ENCODE data around the gene BLCAP. TPM values are rescaled to one million over a fixed set of nuclear protein-coding genes. Genes with fewer than 3 reads are reported as not detected.

Gene BLCAP
- total and polyA plus RNA-seq, 2 of the 4 experiments (the other 2 are of a cell fraction), result 17.7 to 67.3 TPM

DNA sequence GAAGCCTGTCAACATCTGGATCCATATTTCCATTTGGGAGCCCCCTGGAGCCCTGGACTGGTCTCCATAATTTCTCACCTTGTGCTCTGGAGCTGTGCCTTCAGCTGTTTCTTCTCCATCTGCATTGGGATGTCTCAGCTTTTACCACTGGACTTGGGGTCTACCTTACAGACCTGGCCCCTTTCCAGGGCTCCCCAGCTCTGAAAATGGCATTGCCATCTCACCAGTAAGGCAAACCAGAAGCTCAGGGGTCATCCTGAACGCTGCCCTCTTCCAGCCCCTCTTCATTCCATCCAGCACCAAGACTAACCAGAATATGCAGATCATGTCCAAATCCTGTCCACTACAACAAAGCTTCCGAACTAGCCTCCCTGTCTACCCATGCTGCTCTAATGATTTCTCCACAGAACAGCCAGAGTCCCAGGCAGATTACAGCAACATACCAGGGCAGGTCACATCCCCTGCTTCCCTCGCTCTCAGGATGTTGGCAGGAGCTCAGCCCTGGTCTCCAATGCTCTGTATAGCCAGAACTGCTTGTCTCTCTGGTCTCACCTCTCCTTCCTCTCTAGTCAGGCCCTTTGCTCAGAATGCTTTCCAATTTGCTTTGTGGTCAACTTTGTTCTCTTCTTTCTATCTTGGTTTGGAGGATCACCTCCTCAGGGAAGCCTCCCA, 24.3 kb downstream of the BLCAP start:
- Histone ChIP-seq H2BK5ac (ENCODE audit: low read depth, low read length, poor library complexity, severe bottlenecking) (no peak overlapping the region), H3K9me1 (ENCODE audit: insufficient read depth, low read length) (peaks cover 17% of the 10 kb centered on the region), H3K4me3 (ENCODE audit: insufficient read depth, low read depth, low read length) (no peak overlapping the region), H3K27me3 (ENCODE audit: control insufficient read depth, insufficient read depth, low read length) (no peaks in the 10 kb centered on the region), H3K4ac (ENCODE audit: low read depth, low read length) (no peak overlapping the region), H2AK5ac (ENCODE audit: low read depth, low read length) (no peak overlapping the region), H4K8ac (ENCODE audit: low read depth in 2 of 2, low read length in 2 of 2) (no peak overlapping the region), H3K9me3 (ENCODE audit: control insufficient read depth, insufficient read depth, low read length) (no peaks in the 10 kb centered on the region), H2BK120ac (ENCODE audit: low read depth, low read length) (no peak overlapping the region), H2BK20ac (ENCODE audit: low read depth, low read length) (no peak overlapping the region), H3K14ac (replicated peaks; ENCODE audit: low read depth, low read length) (no peak overlapping the region), H4K5ac (ENCODE audit: low read depth, low read length) (no peak overlapping the region), H3K36me3 (ENCODE audit: control insufficient read depth, insufficient read depth, low read length) (no peaks in the 10 kb centered on the region), H3K9ac (ENCODE audit: low read depth, low read length) (no peak overlapping the region), H3K23ac (ENCODE audit: low read depth, low read length) (no peak overlapping the region), H4K91ac (ENCODE audit: insufficient read depth, low read depth, low read length) (no peak overlapping the region), H3K4me2 (ENCODE audit: low read depth, low read length) (no peak overlapping the region), H3K56ac (ENCODE audit: extremely low read depth, insufficient read depth, low read length) (no peak overlapping the region), H2AK9ac (replicated peaks; ENCODE audit: low read depth, low read length, poor library complexity) (no peak overlapping the region), H3K27ac (ENCODE audit: insufficient read depth, low read length) (no peak overlapping the region), H3K18ac (ENCODE audit: low read depth, low read length) (no peak overlapping the region), H3K79me1 (ENCODE audit: low read depth in 1 of 2, low read length in 2 of 2) (peaks cover 0 to 22% of the 10 kb centered on the region in 2 experiments; a peak in 2 of 4 replicates), H2BK15ac (ENCODE audit: low read depth, low read length) (no peak overlapping the region), H3K4me1 (ENCODE audit: control insufficient read depth, insufficient read depth, low read length) (peaks cover 2% of the 10 kb centered on the region; the same call in 1 of the 2 replicates), H4K20me1 (ENCODE audit: insufficient read depth, low read length) (peaks cover 12% of the 10 kb centered on the region; the same call in 1 of the 2 replicates), H2AFZ (replicated peaks; ENCODE audit: low read length, poor library complexity) (no peak overlapping the region)
- 78% methylated on average over 2 of the region's 3 CpGs; no CpG with 5 or more reads in 1 of the 2 experiments for WGBS, 2 experiments (ENCODE audit: extremely low coverage in 2 of 2, insufficient read length in 1 of 2)
- BruUV-seq (replicated peaks), result no TSS peak
- ChIA-PET CTCF (no interaction called here), POLR2A (ENCODE audit: unreplicated experiment) (no interaction called here)
- in situ Hi-C loops (cut with MboI; ENCODE audit: low sequenced_read_pairs) (no loop called here), dilution Hi-C loops (cut with HindIII; ENCODE audit: low sequenced_read_pairs, unreplicated experiment) (no loop called here), intact Hi-C loops (cut with micrococcal nuclease) (no loop called here)
- TF ChIP-seq, protein P1, sequence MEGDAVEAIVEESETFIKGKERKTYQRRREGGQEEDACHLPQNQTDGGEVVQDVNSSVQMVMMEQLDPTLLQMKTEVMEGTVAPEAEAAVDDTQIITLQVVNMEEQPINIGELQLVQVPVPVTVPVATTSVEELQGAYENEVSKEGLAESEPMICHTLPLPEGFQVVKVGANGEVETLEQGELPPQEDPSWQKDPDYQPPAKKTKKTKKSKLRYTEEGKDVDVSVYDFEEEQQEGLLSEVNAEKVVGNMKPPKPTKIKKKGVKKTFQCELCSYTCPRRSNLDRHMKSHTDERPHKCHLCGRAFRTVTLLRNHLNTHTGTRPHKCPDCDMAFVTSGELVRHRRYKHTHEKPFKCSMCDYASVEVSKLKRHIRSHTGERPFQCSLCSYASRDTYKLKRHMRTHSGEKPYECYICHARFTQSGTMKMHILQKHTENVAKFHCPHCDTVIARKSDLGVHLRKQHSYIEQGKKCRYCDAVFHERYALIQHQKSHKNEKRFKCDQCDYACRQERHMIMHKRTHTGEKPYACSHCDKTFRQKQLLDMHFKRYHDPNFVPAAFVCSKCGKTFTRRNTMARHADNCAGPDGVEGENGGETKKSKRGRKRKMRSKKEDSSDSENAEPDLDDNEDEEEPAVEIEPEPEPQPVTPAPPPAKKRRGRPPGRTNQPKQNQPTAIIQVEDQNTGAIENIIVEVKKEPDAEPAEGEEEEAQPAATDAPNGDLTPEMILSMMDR (conservative IDR thresholded peaks at IDR 0.05; ENCODE audit: low read depth, low read length), result no peak
- TF ChIP-seq SMC3 (IDR thresholded peaks at IDR 0.05; ENCODE audit: low read depth, low read length) (no peak), FOS (IDR thresholded peaks at IDR 0.05; ENCODE audit: low read depth, low read length) (no peak), MXI1 (IDR thresholded peaks at IDR 0.05; ENCODE audit: borderline replicate concordance, low read depth, low read length) (no peak), MAZ (IDR thresholded peaks at IDR 0.05; ENCODE audit: borderline replicate concordance, low read depth, low read length) (no peak), BHLHE40 (IDR thresholded peaks at IDR 0.05; ENCODE audit: low read depth, low read length) (no peak)
- DNase-seq (no peak), ATAC-seq (ENCODE audit: low read depth) (no peak; the same call in 1 of the 2 replicates)
